ENCODE results near the gene CIART.

The CIART gene

DNA sequence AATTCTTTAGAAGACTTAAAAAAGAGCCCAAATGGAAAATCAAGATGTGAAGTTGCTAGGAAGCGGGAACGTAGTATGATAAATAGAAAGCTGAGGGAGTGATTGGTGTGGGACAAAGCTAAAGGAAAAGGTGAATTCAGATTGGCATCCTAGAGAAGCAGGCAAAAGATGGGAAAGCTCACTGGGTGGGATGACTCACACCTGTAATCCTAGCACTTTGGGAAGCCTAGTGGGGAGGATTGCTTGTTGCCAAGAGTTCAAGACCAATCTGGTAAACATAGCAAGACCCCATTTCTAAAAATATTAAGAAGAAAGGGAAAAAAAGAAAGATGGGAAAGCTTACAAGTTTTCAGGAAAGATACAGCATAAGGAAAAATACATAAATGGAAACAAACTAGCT is 13.1 kb downstream of the CIART start:
- H2AFZ ChIP-seq (ENCODE audit: low read length) = no peak overlapping the region
- H3K27ac ChIP-seq (ENCODE audit: low read depth, low read length, poor library complexity, severe bottlenecking) = no peak overlapping the region
- H4K20me1 ChIP-seq (ENCODE audit: insufficient read depth, low read length) = no peaks in the 10 kb centered on the region
- H3K9me3 ChIP-seq (ENCODE audit: low read length) = no peaks in the 10 kb centered on the region
- H3K9ac ChIP-seq (ENCODE audit: low read length) = no peak overlapping the region
- no peak overlapping the region for H3K4me2 ChIP-seq (ENCODE audit: low read length)
- H3K4me1 ChIP-seq (ENCODE audit: insufficient read depth, low read length, severe bottlenecking) = peaks cover 25% of the 10 kb centered on the region
- no peaks in the 10 kb centered on the region for H3K27me3 ChIP-seq (ENCODE audit: insufficient read depth, low read length)
- peaks cover 13% of the 10 kb centered on the region for H3K79me2 ChIP-seq (ENCODE audit: insufficient read depth, low read length)
- TF ChIP-seq EZH2 (IDR thresholded peaks at IDR 0.05; ENCODE audit: borderline replicate concordance, low read length) = no peak
- TF ChIP-seq, protein P1, sequence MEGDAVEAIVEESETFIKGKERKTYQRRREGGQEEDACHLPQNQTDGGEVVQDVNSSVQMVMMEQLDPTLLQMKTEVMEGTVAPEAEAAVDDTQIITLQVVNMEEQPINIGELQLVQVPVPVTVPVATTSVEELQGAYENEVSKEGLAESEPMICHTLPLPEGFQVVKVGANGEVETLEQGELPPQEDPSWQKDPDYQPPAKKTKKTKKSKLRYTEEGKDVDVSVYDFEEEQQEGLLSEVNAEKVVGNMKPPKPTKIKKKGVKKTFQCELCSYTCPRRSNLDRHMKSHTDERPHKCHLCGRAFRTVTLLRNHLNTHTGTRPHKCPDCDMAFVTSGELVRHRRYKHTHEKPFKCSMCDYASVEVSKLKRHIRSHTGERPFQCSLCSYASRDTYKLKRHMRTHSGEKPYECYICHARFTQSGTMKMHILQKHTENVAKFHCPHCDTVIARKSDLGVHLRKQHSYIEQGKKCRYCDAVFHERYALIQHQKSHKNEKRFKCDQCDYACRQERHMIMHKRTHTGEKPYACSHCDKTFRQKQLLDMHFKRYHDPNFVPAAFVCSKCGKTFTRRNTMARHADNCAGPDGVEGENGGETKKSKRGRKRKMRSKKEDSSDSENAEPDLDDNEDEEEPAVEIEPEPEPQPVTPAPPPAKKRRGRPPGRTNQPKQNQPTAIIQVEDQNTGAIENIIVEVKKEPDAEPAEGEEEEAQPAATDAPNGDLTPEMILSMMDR (IDR thresholded peaks at IDR 0.05; ENCODE audit: low read length) = no peak
- H3K9me2 ChIP-seq (ENCODE audit: low read depth, low read length) = no peaks in the 10 kb centered on the region
- no peaks in the 10 kb centered on the region for H3F3A ChIP-seq (ENCODE audit: insufficient read depth, low read length)
- H3K4me3 ChIP-seq (ENCODE audit: low read depth, low read length, poor library complexity, severe bottlenecking) = no peak overlapping the region
- peaks cover 45% of the 10 kb centered on the region for H3K36me3 ChIP-seq (ENCODE audit: insufficient read depth, low read length)

DNA sequence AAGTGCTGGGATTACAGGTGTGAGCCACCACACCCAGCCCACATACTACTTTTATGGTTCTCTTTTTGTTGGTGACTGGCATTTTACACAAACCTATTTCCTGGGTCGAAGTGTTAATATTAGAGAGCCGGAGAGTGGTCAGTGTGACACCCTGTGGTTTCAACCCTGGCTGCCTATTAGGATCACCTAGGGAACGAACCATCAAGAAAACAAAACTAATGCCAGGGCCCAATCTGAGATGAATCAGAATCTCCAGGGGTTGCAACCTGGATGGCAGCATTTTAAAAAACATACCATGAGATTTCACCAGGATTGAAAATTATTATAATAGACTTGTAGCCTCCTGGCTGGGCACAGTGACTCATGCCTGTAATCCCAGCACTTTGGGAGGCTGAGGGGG is 17.4 kb downstream of the CIART start:
- H3K27me3 ChIP-seq (ENCODE audit: insufficient read depth, low read length) = no peaks in the 10 kb centered on the region
- no peak overlapping the region for H3K27ac ChIP-seq (ENCODE audit: low read depth, low read length, poor library complexity, severe bottlenecking)
- H3K9me2 ChIP-seq (ENCODE audit: low read depth, low read length) = no peaks in the 10 kb centered on the region
- no peak overlapping the region for H3K9ac ChIP-seq (ENCODE audit: low read length)
- H3K4me1 ChIP-seq (ENCODE audit: insufficient read depth, low read length, severe bottlenecking) = peaks cover 11% of the 10 kb centered on the region
- H3K79me2 ChIP-seq (ENCODE audit: insufficient read depth, low read length) = 0 out of 2 replicates have a peak, but pooled peaks cover 5% of the 10 kb centered on the region
- H3K4me2 ChIP-seq (ENCODE audit: low read length) = no peak overlapping the region
- no peak for TF ChIP-seq EZH2 (IDR thresholded peaks at IDR 0.05; ENCODE audit: borderline replicate concordance, low read length)
- TF ChIP-seq, protein P1 (IDR thresholded peaks at IDR 0.05; ENCODE audit: low read length) = no peak
- peaks cover 81% of the 10 kb centered on the region for H3K36me3 ChIP-seq (ENCODE audit: insufficient read depth, low read length)
- no peaks in the 10 kb centered on the region for H3K9me3 ChIP-seq (ENCODE audit: low read length)
- H3K4me3 ChIP-seq (ENCODE audit: low read depth, low read length, poor library complexity, severe bottlenecking) = no peak overlapping the region
- no peaks in the 10 kb centered on the region for H4K20me1 ChIP-seq (ENCODE audit: insufficient read depth, low read length)
- H2AFZ ChIP-seq (ENCODE audit: low read length) = no peak overlapping the region
- H3F3A ChIP-seq (ENCODE audit: insufficient read depth, low read length) = no peaks in the 10 kb centered on the region

DNA sequence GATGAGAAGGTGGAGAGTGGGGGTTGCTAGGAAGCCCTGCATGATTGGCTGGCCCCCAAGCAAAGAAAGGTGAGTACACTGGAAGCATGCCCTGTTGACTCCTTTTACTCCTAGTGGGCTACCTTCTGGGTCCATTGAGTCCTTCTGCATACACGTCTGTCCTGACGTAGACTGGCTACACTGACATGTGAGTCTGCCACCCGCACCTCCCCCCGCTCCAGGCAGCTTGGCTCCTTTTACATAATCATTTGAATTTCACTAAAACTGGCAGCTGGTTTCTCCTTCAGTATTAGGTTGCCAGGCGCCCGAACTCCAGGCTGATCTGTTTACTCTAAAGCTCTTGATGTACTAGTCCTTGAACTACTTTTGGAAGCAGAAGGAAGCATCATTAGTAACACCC is 20.0 kb downstream of the CIART start:
- H3K9ac ChIP-seq (ENCODE audit: low read length) = no peak overlapping the region
- H3K4me1 ChIP-seq (ENCODE audit: insufficient read depth, low read length, severe bottlenecking) = no peaks in the 10 kb centered on the region
- no peaks in the 10 kb centered on the region for H3K79me2 ChIP-seq (ENCODE audit: insufficient read depth, low read length)
- H3K27me3 ChIP-seq (ENCODE audit: insufficient read depth, low read length) = no peaks in the 10 kb centered on the region
- H3K9me3 ChIP-seq (ENCODE audit: low read length) = no peaks in the 10 kb centered on the region
- no peak overlapping the region for H3K4me3 ChIP-seq (ENCODE audit: low read depth, low read length, poor library complexity, severe bottlenecking)
- H3F3A ChIP-seq (ENCODE audit: insufficient read depth, low read length) = no peaks in the 10 kb centered on the region
- H3K27ac ChIP-seq (ENCODE audit: low read depth, low read length, poor library complexity, severe bottlenecking) = no peak overlapping the region
- H2AFZ ChIP-seq (ENCODE audit: low read length) = no peak overlapping the region
- peaks cover 70% of the 10 kb centered on the region for H3K36me3 ChIP-seq (ENCODE audit: insufficient read depth, low read length)
- H3K9me2 ChIP-seq (ENCODE audit: low read depth, low read length) = no peaks in the 10 kb centered on the region
- H3K4me2 ChIP-seq (ENCODE audit: low read length) = no peak overlapping the region
- H4K20me1 ChIP-seq (ENCODE audit: insufficient read depth, low read length) = no peaks in the 10 kb centered on the region
- no peak for TF ChIP-seq EZH2 (IDR thresholded peaks at IDR 0.05; ENCODE audit: borderline replicate concordance, low read length)
- TF ChIP-seq, protein P1 (IDR thresholded peaks at IDR 0.05; ENCODE audit: low read length) = no peak

Data from OCI-LY1 (cell line).